Fibroblast of pulmonary artery (primary cell): Measurements from ENCODE around the gene TKFC.

Experiments
- DNase-seq: peaks from one replicate; pipeline ENCODE4 v3.0.0-alpha.2; 2010; ENCODE audit warnings: low read depth
- H3K4me3 ChIP-seq: replicated peaks from 2 replicates; pipeline ENCODE4 v1.5.1; 2011; ENCODE audit warnings: low read depth, mild to moderate bottlenecking, control low read depth, low read length, moderate library complexity
- CTCF ChIP-seq: IDR thresholded peaks from 2 replicates; pipeline ENCODE4 v1.5.1; 2011; ENCODE audit warnings: mild to moderate bottlenecking, control low read depth, low read length, inconsistent platforms; ENCODE audit errors: missing control alignments

TKFC gene

GRCh38 chr11:61294717-61295595 is 38.1 kb upstream of the TKFC start, which contains the start of gene VWCE:
Gene VWCE, minus strand, starts transcription at chr11:61295316. Its CDS starts 279 bp downstream, at chr11:61295037.
- peak; percentile 55 for DNase-seq
- H3K4me3 ChIP-seq = peak within 1 kb of the TSS; percentile 67
- peak; percentile 23 for TF ChIP-seq CTCF

GRCh38 chr11:61295596-61295926 is 37.5 kb upstream of the TKFC start:
- DNase-seq = no peak
- no peak for TF ChIP-seq CTCF
- peak overlapping the region; percentile 67 for H3K4me3 ChIP-seq

GRCh38 chr11:61297341-61297740 is 35.7 kb upstream of the TKFC start:
- TF ChIP-seq CTCF = no peak
- no peak overlapping the region for H3K4me3 ChIP-seq
- no peak for DNase-seq

GRCh38 chr11:61297746-61298145 is 35.3 kb upstream of the TKFC start:
- DNase-seq = peak; percentile 99
- no peak for TF ChIP-seq CTCF
- no peak overlapping the region for H3K4me3 ChIP-seq

GRCh38 chr11:61298663-61299244 is 34.3 kb upstream of the TKFC start:
- H3K4me3 ChIP-seq = no peak overlapping the region
- no peak for DNase-seq
- TF ChIP-seq CTCF = no peak

GRCh38 chr11:61302550-61302949 is 30.5 kb upstream of the TKFC start:
- no peak for DNase-seq
- no peak for TF ChIP-seq CTCF
- H3K4me3 ChIP-seq = no peak overlapping the region
